HG02642 (cell line): ENCODE data around the gene SCMH1.
"Not testable (repeated sequence)": the region's sequence is repeated elsewhere in the genome, so short reads cannot be mapped to it uniquely, and the experiment has no call there.

ENCODE experiments used
- ATAC-seq: cut with Tn5 transposase; IDR thresholded peaks from one replicate; pipeline ENCODE4 v1.9.1; 2021; ENCODE audit warnings: mild to moderate bottlenecking; ENCODE audit not compliant: unreplicated experiment, poor library complexity

SCMH1 gene

GRCh38 chr1:41218152-41218551, 24.0 kb downstream of the SCMH1 start:
- ATAC-seq: no peak

GRCh38 chr1:41217441-41217840, 24.7 kb downstream of the SCMH1 start:
- ATAC-seq: no peak

GRCh38 chr1:41215623-41216022, 26.5 kb downstream of the SCMH1 start:
- no peak for ATAC-seq

- ATAC-seq: no peak
Measured at GRCh38 chr1:41213341-41213740, 28.8 kb downstream of the SCMH1 start.

- not testable (repeated sequence) for ATAC-seq
Measured at GRCh38 chr1:41211608-41212007, 30.5 kb downstream of the SCMH1 start.

- ATAC-seq: not testable (repeated sequence)
Measured at GRCh38 chr1:41207053-41207452, 35.1 kb downstream of the SCMH1 start.

GRCh38 chr1:41200728-41201127, 41.4 kb downstream of the SCMH1 start:
- ATAC-seq: no peak

GRCh38 chr1:41199375-41199774, 42.7 kb downstream of the SCMH1 start:
- no peak for ATAC-seq

GRCh38 chr1:41192456-41193178, 49.5 kb downstream of the SCMH1 start:
- ATAC-seq: no peak

GRCh38 chr1:41184446-41184845, 57.7 kb downstream of the SCMH1 start:
- no peak for ATAC-seq

- ATAC-seq: not testable (repeated sequence)
Measured at GRCh38 chr1:41178230-41178629, 63.9 kb downstream of the SCMH1 start.

GRCh38 chr1:41175546-41175945, 66.6 kb downstream of the SCMH1 start:
- no peak for ATAC-seq

GRCh38 chr1:41174170-41174569, 67.9 kb downstream of the SCMH1 start:
- no peak for ATAC-seq

- ATAC-seq: no peak
Measured at GRCh38 chr1:41173651-41174050, 68.5 kb downstream of the SCMH1 start.

- no peak for ATAC-seq
Measured at GRCh38 chr1:41171266-41171874, 70.7 kb downstream of the SCMH1 start.

- ATAC-seq: no peak
Measured at GRCh38 chr1:41169799-41170180, 72.3 kb downstream of the SCMH1 start.

- ATAC-seq: no peak
Measured at GRCh38 chr1:41169066-41169798, 72.9 kb downstream of the SCMH1 start.

GRCh38 chr1:41167667-41168066, 74.4 kb downstream of the SCMH1 start:
- no peak for ATAC-seq

GRCh38 chr1:41164727-41165126, 77.4 kb downstream of the SCMH1 start:
- no peak for ATAC-seq

- no peak for ATAC-seq
Measured at GRCh38 chr1:41162441-41162840, 79.7 kb downstream of the SCMH1 start.

- ATAC-seq: no peak
Measured at GRCh38 chr1:41161846-41162245, 80.3 kb downstream of the SCMH1 start.
